Stimulated activated CD4-positive, alpha-beta T cell treated with anti-CD3 and anti-CD28 coated beads, Interleukin-15, amount 100 ng/mL, for 24 hours (primary cell): ENCODE results near the gene F2R.
"Not testable (repeated sequence)": the region's sequence is repeated elsewhere in the genome, so short reads cannot be mapped to it uniquely, and the experiment has no call there.

ENCODE experiments used
- DNase-seq: peaks from one replicate; pipeline ENCODE4 v3.0.0-alpha.2; 2020

Gene F2R

DNA sequence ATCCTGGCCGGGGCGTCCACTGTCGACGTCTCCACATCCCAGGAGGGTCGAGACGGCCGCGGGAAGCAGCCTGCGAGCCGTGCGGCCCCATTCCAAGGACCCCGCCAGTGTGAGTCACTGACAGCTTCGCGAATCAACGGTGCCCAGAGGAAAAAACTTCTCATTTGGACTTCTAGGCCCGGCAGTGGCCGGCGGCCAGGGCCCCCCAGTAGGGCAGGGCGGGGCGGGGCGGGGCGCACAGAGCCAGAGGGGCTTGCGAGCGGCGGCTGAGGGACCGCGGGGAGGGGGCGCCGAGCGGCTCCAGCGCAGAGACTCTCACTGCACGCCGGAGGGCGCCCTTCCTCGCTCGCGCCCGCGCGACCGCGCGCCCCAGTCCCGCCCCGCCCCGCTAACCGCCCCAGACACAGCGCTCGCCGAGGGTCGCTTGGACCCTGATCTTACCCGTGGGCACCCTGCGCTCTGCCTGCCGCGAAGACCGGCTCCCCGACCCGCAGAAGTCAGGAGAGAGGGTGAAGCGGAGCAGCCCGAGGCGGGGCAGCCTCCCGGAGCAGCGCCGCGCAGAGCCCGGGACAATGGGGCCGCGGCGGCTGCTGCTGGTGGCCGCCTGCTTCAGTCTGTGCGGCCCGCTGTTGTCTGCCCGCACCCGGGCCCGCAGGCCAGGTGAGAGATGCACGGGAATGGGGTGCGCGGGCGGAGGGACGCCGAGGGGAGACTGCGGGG lies at the start of gene F2R:
Gene F2R, plus strand, starts transcription at position 391 of the 720 bp plus-strand sequence. Its CDS starts 182 bp downstream, at position 573.
- DNase-seq = peak; percentile 63

DNA sequence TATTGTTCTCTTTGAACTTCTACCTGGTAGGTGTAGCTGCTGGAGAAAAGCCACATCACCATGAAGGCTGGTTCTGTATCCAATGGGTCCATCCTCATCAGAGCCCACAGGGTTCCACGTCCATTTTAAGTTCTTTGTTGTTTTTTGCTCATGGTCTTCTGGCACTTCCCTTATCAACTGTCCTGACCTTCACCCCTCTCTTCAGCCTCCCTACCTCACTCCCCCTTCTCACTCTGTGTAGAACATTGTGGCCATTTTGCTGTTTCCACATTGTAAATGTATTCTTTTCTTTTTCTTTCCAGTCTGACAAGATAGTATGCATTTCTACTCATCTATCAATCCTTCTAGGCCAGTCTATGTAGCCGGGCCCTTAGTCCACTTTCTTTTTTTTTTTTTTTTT lies 48.4 kb upstream of the F2R start:
- DNase-seq = no peak

DNA sequence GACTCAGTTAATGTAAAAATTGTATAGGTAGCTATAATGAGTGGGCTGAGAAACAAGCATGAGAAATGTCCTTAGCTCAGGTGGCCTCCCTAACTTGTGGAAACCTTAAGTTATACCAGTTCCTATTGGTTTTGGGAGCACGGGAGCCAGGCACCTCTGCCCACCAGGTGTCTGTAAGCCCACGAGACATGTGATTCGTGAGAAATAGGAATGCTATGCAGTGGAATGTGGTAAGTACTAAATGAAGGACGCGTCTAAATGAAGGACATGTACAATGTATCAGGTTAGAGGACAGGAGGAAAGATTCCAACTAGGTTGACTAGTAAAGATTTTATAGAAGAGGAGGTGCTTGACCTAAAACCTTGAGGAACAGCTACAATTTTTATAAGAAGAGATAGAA lies 46.7 kb upstream of the F2R start:
- no peak for DNase-seq

DNA sequence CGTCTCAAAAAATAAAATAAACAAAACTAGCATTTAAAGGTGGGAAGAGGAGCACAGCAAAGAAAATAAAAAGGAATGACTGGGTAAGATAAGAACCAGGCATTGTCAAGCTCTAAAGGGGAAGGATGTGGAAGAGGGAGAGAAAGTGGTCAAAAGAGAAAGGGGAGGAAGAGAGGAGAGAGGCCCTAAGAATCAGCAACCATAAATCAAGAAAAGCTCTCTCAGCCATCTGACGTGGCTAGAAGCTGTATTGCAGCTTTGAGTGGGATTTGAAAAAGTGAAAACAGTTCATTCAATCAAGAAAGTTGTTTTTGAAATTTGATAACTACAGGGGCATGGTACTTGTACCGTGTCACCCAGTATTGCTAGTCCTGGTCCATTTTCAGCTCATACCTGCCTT lies 45.4 kb upstream of the F2R start:
- no peak for DNase-seq

DNA sequence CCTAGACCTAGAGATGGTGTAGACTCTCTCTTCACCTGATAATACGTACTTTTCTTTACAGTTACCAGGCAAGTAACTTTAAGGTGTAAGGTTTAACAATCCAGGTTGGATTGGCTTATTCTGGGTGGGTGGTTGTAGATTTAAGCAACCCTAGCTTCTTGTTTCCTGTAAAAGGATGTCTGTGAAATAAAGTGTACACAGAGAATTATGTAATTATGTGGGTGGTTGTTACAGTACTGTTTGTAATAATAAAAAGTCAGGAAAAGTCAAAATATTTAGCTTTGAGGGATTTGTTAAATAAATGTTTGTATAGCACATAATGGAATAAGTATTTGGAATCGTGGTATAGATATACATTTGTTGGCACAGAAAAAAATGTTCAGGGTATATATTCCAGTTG lies 43.7 kb upstream of the F2R start:
- DNase-seq = no peak

DNA sequence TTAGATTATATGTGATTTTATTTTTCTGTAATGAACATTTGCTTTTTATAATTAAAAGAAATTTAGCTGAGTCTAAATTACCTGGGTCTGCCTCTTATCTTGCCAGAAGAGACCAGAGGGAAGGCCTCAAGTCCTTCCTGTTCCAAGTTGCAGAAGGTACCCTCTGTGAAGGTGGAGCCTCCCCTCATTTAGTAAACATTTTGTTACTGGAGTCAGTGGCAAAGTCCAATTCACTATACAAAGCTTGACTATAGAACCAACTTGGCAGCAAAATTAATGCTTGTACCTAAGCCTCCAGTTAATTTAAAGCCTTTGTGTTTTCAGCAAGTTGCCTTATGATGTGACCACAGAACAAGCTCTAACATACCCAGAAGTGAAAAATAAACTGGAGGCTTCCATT lies 42.8 kb upstream of the F2R start:
- DNase-seq = no peak

DNA sequence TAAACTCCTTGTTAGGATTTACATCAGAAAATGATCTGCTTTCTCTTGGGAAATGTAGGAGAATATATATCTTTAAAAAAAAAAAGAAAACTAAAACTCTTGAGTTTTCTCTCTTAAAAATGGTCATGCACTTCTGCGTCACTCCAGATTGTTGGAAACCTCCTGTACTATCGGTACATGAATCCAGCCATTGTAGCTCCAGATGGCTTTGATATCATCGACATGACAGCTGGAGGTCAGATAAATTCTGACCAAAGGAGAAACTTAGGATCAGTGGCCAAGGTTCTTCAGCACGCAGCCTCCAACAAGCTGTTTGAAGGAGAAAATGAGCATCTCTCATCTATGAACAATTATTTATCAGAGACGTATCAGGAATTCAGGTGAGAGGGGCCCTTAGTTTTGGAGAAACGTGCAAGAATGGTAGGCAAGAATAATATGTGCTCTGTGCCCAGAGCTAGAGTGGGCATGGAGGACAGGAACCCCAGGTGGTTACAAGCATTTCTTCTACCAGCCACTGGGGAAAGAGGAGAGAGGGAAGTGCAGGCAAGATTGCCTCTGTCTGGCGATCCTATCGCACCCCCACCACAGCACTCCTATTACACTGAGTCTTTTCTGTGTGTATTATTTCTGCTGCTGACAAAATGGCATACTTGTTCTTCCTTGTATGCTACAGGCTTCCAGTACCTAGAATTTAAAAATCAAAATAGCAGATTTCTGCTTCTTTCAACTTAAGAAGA lies 41.4 kb upstream of the F2R start:
- no peak for DNase-seq

DNA sequence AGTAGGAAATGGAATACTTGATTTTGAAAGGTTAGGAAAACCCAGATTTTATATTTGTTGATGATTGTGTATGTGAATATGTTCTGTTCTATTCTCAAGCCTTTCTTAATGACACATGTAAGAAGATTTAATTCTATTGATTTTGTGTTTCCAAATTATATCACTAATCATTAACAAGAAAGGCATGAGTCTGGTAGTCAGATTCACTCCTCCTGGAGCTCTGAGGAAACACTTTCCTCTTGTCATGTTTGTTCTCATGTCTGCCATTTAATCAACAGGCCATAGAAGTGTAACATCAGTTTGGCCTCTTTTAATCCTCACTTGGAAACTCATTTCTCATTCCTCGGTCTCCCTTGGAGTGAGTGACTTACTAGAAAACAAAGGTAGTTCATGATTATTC lies 40.6 kb upstream of the F2R start:
- DNase-seq = no peak

DNA sequence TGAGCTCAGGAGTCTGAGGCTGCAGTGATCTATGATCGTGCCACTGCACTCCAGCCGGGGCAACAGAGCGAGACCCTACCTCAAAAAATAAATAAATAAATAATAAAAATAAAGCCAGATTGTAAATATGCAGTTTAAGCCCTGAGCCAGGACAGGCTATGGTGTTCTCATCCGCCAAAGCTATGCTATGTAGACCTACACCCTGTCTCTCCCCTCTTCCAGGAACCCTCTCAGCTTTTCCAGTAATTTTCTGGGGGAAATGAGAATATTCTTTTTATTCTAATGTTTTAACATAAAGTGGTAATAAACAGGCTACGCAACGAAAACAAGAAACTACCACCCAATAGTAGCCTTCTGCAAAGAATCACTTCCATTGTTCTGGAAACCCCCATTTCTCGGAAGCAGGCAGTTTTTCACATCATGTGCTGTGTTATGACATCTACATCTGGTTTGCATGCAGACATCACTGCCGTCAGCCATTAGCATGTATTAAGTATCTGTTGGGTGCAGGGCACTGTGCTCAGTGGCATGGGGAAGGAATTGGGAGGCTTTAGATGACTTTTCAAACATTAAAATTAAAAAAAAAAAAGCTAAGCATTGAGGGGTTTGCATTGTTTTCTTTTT lies 38.0 kb upstream of the F2R start:
- no peak for DNase-seq

DNA sequence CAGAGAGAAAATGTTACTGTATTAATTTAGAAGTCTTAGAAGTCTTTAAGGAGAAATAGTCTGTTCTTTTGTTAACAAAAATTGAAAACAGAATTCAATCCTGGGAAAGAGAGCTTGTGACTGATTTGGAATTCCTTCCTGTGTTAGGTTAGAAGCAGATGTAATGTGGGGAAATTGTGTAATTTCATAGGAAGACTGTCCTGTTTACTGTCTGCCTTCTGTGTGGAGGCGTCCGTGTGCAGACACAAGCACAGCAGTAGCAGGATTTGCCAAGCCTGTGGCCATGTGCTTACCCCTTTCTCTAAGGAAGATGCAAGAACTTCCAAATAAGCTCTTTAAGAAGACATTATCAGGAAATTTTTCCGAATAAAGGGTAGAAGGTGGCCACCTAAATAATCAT lies 36.7 kb upstream of the F2R start:
- DNase-seq = no peak

DNA sequence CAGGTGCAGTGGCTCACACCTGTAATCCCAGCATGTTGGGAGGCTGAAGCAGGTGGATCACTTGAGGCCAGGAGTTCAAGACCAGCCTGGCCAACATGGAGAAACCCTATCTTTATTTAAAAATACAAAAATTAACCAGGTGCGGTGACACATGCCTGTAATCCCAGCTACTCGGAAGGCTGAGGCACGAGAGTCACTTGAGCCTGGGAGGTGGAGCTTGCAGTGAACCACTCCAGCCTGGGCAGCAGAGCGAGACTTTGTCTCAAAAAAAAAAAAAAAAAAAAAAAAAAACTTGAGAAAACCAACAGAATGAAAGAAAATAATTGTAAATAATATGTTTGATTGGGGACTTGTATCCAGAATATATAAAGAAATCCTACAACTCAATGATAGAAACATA lies 35.1 kb upstream of the F2R start:
- DNase-seq = not testable (repeated sequence)

DNA sequence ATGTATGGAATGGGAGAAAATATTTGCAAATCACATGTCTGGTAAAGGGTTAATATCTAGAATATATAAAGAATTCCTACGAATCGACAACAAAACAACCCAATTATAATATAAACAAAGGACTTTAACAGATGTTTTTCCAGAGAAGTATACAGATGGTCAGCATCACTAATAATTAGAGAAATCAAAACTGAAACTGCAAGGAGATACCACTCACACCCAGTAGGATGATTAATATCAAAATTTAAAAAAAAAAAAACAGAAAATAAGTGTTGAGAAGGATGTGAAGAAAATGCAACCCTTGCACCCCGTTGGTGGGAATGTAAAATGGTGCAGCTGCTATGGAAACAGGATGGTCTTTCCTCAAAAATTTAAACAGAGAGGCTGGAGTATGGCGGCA lies 34.6 kb upstream of the F2R start:
- DNase-seq = no peak

DNA sequence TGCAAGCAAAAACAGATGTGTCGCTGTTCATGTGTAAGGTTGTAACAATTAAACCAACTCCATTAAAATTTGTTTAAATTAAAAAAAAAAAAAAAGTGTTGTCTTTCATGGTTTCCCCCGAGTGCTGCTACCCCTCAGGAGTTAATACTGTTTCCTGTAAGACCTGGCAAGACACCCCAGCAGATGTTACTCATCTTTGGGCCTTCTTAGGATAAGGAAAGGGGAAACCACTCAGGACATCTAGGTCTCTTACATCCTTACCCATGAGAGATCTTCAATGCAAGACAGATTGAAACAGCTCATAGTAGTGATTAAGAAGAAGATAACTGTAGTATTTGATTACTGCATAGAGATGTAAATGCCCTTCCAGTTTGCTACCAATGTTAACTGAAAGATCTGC lies 33.5 kb upstream of the F2R start:
- DNase-seq = no peak

DNA sequence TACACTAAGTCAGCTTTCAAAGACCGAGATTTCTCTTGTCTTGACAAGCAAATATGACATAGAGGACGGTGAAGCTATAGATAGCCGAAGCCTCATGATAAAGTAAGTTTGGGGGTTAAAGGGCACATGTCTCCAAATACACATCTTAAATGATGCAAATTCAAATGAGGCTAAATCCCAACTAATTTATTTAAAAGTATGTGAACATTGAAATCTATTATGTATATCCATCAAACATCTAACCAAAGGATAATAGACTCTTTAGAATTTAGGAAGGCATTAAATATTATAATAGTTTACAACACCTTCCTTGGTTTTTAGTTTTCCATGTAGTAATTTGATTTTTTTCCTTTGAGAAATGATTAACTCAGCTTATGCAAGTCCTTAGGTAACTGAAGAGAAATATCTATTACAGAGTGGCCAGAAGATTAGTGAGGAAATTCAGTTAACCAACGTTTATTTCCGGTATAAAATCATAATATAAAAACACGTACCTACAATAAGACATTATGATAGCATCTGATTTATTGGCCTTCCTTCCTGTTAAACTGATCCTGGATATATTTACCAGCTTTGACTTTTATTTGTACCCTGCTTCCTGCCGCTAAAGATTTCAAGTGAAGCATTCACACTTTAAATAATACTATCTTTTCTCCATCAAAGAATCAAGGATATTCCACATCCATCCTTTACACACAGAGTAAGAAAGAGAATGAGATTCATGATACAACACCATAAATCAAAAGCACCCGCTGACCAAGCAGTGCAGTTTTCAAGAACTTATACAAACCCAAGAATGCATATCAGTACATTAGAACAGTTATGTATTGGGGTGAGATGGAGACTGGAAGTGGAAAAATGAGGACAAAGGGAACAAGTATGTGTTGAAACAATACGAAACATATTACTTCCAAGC lies 31.9 kb upstream of the F2R start:
- no peak for DNase-seq

DNA sequence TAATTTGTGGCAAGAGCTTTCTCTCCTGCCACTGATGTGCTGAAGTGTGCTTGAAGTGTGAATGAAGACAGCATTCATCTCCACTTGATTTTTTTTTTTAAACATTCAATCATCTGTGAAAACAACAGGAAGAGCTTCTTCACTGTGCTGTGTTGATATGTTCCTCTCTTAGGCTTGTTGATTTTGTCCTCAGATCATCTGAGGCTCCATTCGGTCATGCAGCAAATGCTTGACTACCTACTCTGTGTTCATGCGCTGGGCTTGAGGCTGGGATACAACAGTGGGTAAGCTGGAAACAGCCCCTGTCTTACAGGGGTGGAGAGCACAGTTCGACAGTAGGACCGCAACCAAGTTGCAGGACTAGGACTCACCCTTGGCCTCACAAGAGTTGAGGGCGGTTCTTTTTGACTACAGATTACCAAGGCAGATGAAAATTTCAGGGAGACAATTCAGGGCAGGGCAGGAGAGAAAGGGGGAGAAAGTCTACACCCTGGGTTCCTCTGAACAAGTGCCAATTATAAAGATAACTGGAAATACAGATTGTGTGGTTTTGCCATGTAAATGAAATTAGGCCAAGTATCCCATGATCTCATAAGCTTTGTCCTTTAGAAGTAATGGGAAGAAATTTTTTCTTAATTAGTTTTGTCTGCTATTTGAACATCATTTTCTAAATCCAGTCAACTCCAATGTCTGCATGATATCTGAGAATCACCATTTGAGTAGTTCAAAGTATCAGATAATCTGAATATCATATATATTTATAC lies 31.0 kb upstream of the F2R start:
- no peak for DNase-seq

DNA sequence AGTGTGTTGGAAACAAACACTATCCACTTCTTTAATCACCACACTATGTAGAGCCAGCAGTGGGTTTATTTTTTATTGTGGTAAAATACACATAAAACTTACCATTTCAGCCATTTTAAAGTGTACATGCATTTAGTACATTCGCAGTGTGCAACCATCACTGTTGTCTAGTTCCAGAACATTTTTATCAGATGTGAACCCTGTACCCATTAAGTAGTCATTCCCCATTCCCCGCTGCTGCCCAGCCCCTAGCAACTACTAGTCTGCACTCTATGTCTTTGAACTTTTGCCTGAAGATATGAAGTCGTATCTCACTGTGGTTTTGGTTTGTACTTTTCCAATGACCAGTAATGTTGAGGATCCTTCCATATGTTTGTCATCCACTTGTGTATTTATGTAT lies 30.2 kb upstream of the F2R start:
- DNase-seq = no peak

DNA sequence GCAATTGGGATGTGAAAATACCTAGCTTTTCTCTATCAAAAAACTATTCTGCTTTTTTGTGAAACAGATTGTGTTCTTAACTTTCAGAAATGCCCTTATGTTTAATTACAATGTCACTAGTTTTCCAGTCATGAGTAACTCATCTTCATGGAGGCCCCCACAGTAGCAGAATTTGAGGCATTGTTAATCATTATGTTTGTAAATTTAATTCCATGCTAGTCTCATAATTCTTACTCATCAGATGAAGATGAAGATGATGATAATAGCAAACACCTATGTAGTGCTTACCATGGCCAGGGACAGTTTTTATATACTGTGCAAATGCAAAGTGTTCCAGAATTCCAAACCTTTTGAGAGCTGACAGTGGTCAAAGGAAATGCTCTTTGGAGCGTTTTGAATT lies 27.7 kb upstream of the F2R start:
- DNase-seq = no peak

DNA sequence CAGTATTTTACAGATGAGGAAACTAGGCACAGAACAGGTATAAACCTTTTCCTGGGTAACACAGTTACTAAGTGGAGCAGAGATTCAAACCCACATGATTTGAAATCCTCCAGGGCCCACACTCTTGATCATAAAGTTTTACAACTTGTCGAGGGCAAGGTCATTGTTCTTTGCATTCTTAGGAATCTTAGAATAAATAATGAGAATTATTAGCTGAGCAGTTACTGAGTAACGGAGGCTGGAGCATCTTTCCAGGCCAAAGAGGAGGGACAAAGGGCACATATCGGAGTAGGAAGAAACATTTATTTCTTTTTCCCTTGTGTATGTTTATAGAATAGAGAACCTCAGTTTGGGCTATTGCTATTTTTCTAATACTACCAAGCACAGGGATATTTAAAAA lies 27.1 kb upstream of the F2R start:
- DNase-seq = no peak

DNA sequence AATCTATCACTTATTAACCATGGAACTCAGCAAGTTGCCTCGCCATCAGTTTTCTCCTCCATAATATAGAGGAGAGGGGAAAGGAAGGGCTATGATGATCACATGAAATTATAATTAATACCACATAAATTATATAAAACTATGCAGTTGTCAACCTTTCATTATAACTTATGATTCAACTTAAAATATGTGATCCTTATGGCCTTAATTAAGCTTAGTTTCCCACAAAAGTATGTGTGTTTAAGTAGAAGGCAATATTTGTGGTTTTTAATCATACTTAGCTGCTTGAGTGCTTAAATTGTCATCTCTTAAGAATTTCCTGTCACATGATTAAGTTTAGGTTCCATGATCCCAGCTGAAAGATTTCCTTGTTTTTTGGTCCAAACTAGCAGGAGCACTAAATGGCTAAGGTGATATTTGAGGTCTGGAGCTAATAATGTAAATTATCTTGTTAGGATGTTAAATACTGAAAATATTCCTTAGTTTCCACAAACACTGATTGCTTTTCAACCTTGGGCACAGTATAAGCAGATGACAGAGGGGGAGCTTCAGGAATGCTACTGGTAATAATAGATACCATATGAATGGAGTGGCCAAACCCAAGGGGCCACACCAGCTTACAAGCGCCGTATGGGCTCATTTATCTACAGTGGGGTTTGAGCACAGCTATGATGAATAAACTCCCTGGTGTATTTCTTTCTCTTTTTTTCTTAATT lies 26.4 kb upstream of the F2R start:
- DNase-seq = no peak

DNA sequence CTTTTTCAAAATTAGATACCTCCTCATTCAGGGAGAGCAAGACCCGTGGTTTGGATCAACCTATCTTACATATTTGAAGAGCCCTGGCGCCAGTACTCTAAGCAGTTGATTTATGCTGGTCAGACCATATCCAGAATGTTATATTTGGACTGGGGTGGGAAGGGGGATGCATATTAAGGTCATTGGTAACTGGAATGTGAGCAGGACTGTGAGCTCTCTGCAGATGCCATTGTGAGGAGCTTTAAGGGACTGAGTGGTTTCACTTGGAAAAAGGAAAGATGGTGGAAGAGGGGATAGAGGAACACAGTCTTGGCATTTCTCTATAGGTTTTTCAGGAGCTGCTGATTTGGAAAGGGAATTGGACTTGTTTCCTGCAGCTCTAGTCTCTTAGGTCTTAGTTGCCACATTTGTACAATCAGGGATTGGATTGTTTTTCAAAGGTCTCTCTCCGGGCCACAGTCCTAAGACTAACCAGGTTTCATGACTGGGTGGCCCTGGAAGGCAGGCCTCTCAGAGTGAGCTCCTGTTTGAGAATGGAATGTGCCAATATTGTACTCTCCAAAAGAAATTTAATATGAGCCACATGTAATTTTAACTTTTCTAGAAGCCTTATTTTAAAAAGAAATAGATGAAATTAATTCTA lies 25.8 kb upstream of the F2R start:
- no peak for DNase-seq
